COLO668 (cell line): ENCODE measurements around the gene C7orf57.
A peak's percentile ranks its signal among the peaks of the same experiment; 100 is the strongest.
"Not testable (repeated sequence)": the region's sequence is repeated elsewhere in the genome, so short reads cannot be mapped to it uniquely, and the experiment has no call there.

ENCODE experiments used
- DNase-seq: peaks from one replicate; lab custom pipeline; 2025; ENCODE audit not compliant: unreplicated experiment; lab: John Stamatoyannopoulos, UW

Gene C7orf57

DNA sequence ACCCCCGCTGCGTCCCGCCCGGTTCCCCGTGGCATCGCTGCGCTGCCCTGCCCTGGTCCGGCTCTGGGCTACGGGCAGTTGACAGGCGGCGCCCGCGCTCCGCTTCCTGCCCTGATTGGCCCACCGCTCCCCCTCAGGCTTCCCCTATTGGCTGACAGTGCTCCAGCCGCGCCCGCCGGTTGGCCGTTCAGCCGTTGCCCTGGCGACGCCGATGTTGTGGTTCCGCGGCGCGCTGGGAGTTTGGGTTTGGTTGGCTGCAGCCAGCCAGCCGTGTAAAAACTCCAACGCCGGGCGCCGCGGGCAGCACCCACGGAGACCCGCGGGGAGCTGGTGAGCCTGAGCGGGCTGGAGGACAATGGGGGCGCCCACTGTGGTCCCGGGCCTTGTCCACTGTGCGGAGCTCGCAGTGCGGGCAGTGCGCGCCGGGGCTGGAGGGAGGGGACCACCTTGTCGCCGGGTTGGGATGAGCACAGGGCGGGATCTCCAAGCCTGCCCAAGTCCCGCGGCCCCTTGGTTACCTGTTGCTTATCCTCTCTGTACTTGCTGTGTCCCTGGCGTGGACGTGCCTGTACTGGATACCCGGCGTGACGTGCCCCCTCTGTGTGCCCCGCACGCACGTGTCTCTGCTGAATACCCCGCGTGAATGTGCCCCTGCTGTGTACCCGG is at the start of gene C7orf57:
C7orf57 (plus strand) TSS at position 243 of the 666 bp plus-strand sequence. CDS start 766 bp downstream, outside the sequence.
- DNase-seq: peak; percentile 98

DNA sequence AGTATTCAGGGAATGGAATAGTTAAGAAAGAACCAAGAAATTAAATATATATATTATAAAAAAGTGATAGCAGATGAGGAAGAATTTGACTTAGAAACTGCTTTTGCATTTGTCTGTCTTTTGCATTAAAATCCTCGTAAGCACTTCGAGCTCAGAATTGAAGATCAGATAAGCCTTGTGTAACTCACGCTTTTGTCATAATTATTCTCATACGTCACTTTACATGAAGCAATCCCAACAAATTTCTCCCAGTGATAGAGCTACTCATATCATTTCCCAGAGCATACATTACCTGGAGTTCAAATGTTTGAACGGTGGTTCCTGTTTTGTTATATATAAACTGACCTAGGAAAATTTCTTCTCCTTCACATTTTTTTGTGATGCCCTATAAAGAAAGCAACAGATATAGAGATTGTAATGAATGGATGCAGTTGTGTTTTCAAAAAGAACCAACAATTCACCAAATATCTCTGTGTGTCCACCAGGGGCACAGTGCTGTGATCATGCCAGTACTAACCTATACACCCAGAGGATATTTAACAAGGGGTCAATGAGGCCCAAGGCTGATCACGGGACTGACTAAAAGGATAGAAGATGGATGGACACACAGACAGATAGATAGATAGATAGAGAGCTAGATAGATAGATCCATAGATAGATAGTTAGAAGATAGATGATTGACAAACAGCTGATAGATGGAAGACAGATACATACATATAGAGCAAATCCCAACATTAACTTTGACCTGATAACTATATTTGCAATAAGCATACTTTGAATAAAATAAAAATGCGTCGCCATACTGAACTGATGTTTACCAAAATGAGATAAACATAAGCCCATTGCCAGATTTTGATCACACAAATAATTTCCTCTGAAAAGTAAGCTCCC is 46.6 kb upstream of the C7orf57 start:
- no peak for DNase-seq

DNA sequence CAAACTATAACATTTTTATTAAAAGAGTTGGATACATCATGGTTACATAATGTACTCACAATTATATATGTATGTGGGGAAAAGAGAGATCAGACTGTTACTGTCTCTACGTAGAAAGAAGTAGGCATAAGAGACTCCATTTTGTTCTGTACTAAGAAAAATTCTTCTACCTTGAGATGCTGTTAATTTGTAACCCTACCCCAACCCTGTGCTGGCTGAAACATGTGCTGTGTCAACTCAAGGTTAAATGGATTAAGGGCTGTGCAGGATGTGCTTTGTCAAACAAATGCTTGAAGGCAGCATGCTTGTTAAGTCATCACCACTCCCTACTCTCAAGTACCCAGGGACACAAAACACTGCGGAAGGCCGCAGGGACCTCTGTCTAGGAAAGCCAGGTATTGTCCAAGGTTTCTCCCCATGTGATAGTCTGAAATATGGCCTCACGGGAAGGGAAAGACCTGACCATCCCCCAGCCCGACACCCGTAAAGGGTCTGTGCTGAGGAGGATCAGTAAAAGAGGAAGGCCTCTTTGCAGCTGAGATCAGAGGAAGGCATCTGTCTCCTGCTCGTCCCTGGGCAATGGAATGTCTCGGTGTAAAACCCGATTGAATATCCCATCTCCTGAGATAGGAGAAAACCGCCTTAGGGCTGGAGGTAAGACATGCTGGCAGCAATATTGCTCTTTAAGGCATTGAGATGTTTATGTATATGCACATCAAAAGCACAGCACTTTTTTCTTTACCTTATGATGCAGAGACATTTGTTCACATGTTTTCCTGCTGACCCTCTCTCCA is 45.5 kb upstream of the C7orf57 start:
- not testable (repeated sequence) for DNase-seq

DNA sequence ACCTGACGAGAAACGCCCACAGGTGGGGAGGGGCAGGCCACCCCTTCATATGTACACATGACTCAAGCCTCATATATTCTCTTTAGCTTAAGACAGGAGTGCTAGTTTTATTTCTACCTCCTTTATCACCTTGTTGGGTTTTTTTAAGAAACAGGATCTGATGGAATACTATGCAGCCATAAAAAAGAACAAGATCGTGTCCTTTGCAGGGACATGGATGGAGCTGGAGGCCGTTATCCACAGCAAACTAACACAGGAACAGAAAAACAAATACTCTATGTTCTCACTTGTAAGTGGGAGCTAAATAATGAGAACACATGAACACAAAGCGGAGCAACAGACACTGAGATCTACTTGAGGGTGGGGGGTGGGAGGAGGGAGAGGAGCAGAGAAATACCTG is 44.8 kb upstream of the C7orf57 start:
- no peak for DNase-seq

DNA sequence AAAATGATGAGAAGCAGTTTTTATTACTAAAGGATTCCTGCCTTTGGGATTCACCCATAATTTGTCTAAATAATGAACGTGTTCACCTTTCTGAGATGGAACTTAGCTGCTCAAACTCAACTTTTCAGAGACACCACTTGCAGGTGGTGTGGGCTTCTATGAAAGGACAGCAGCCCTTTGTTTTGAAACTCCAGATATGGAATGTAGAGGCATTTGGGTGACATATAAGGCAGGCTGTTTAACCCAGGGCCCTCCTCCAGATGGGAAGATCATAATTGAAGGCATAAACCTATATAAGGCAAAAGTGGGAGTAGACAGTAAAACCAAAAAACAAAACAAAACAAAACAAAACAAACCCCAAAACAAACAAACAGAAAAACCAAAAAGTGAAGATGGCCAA is 44.1 kb upstream of the C7orf57 start:
- no peak for DNase-seq

DNA sequence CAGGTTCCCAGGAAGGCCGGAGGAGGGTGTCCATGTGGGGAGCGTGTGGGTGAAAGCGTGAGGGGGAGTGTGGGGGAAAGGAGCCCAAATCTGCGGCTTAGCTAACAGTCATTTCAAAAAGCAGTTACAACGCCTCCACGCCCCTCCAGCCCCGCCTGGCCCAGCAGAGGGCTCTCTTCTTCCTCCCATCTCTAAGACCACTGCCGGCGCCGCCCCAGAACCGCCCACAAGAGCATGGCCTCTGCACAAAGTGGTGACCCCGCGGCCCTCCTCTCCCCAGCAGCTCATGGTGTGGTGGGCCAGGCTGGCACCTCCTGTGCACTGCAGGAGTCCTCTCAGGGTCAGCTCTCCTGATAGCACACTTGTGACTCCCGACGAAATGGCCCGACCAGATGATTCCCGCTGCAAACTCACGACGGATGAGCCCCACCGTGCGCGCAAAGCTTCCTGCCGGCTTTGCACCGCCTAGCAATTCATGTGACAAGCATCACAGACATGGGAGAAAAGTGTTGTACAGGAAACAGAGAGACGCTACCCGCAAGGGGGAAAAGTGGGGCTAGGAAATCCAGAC is 43.5 kb upstream of the C7orf57 start:
- peak; percentile 91 for DNase-seq

DNA sequence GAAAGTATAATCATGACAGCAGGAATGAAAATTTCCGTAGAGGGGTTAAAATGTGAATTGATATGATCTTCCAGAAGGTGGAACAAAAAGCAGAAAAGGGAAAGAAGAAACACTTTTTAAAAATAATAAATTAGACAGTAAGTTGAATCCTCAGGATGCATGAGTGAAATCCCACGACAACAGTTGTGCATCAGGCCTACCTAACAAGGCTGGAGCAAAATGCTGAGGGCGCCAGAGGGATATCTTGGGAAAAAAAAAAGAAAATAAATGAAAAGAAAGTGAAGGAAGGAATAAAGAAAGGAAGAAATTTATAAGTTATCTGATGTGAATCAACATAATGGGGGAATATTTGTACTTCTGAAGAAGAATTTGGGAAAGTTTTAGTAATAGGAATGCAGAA is 42.9 kb upstream of the C7orf57 start:
- DNase-seq: no peak

DNA sequence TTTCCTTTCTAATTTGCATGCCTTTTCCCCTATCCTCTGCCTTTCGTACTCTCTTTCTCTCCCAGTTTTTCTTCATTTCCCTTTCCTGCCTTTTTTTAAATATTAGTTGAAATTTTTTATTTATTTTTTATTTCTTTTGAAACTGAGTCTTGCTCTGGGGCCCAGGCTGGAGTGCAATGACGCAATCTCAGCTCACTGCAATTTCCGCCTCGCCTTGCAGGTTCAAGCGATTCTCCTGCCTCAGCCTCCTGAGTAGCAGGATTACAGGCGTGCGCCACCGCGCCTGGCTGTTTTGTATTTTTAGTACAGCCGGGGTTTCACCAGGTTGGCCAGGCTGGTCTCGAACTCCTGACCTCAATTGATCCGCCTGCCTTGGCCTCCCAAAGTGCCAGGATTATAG is 35.9 kb upstream of the C7orf57 start:
- no peak for DNase-seq

DNA sequence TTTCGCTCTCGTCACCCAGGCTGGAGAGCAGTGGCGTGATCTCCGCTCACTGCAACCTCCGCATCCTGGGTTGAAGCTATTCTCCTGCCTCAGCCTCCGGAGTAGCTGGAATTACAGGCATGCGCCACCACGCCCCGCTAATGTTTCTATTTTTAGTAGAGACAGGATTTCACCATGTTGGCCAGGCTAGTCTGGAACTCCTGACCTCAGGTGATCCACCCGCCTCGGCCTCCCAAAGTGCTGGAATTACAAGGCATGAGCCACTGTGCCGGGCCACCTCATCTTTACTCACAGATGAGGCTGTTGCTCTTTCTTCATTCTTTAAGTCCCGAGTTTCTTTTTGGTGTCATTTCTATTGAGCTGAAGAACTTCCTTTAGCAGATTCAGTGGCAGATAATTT is 35.2 kb upstream of the C7orf57 start:
- not testable (repeated sequence) for DNase-seq

DNA sequence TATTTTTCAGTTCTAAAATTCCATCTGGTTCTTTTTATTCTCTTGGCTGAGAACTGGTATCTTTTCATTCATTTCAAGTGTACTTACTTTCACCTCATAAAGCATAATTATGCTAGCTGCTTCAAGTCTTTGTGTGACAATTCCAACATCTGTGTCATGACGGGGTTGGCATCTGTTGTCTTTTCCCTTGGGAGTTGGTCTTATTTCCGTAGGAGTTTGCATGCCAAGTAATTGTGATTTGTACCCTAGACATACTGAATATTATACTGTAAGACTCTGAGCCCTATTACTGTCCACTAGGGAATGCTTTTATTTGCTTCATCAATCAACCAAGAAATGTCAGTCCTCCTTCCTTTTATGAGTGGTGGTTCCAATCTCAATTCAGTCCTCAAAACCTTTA is 31.3 kb upstream of the C7orf57 start:
- no peak for DNase-seq

DNA sequence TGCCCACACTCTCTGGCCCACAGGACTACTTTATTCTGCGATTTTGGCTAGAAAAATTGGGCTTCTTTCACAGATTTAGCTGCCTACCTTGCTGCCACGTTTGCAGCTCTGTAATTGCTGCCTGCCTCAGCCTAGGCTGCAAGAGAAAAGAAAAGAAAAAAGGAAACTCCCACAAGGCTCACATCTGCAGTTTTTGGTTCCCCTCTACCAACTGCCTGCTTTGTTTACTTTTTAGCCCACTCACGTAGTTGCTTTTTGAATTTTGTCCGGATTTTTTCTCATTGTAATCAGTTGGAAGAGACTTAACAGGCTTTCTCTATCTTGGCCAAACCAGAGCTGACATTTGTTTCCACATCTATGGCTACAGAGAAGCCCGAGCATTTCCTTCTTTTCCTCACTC is 30.7 kb upstream of the C7orf57 start:
- no peak for DNase-seq

DNA sequence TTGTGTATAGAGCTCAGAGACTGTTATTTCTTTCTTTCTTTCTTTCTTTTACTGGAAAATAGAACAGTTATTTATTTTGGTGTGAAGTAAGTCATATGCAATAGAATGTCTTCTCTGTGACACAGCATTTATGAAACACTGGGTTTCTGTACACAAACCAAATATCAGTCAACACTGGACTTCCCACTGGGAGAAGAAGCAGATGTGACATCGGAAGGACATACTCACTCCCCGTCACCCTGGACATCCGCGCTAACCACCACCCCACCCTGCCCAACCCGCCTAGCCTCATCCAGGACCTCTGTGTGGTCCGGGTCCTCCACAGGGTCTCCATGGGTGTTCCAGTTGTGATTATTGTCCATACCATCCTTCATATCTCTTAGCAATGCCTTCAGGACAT is 28.5 kb upstream of the C7orf57 start:
- no peak for DNase-seq

DNA sequence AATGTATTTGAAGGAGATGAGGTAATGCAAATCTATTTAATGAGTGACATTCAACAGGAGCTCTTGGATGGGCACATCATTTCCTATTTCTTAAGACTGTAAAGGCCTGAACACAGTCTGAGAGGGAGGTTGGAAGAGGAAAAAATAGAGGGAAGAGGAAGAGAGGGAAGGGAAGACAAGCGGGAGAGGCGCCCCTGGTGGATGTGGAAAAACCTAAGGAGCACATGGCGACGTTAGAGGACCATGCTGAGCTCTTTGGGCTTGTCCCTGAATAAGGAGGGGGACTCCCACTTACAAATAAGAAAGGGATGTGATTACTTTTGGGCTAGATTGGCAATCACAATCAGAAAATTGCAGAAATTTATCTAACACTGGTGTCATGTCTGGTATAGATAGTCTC is 26.1 kb upstream of the C7orf57 start:
- DNase-seq: no peak

DNA sequence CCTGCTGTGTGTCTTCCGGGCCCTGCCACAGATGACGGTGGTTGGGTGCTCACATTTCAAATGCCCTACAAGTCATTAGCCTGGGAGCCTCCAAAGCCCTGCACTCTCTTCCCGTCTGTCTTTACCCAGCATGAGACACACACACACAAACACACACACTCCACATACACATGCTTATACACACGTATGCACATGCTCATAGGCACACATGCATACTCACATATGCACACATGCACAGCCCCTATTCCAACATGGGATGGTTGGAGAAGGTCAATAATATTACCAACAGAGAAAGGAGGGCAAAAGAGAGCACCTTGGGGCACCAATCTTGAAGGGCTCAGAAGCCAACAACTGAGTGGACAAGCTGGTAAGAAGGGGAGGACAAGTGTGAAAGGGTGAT is 25.4 kb upstream of the C7orf57 start:
- DNase-seq: no peak

DNA sequence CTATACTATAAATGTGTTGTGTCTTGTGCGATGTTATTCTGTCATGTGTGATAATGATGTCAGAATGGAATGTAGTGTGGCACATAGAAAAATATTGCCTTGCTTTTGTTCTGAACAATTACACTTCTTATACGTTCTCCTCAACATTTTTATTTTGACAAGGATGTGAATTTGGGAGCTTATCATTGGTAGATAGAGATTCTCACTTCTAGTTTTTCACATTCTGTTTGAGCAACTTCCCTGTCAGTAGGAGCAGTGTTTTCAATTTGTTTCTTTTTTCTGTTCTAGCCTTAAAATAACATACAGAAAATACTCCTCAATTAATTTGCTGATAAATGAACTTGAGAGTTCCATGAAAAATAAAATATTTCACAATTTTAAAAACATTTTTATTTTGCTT is 24.0 kb upstream of the C7orf57 start:
- no peak for DNase-seq

DNA sequence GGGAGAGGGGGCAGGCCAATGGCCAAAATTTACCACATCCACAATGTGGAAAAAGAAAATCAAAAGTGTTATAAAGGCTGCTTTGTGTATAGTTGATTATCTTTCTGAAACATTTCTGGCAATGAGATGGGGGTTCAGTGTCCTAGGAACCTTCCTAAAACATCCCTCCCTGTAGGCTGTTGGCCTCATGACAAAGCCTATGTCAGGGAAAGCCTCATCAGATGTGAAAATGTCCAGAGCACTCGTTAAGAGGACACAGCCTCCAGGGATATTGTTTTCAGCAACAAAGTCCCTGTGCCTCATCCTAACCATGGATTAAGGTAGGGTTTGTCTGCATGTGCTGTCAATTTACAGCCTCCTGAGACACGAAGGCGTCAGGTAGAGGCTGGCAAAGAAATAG is 23.4 kb upstream of the C7orf57 start:
- no peak for DNase-seq

DNA sequence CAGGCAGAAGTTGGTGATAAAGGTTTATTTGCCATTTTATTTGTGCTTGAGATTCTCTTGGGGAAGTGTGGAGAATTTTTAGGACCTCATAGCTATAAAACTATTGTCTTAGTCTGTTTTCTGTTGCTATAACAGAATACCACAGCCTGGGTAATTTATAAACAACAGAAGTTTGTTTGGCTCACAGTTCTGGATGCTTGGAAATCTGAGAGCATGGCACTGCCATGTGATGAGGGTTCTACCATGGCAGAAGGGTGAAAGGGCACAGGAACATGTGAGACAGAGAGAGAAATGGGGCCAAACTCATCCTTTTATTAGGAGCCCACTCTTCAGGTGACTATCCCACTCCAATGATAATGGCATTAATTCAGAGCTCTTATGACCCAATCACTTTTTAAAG is 18.7 kb upstream of the C7orf57 start:
- no peak for DNase-seq

DNA sequence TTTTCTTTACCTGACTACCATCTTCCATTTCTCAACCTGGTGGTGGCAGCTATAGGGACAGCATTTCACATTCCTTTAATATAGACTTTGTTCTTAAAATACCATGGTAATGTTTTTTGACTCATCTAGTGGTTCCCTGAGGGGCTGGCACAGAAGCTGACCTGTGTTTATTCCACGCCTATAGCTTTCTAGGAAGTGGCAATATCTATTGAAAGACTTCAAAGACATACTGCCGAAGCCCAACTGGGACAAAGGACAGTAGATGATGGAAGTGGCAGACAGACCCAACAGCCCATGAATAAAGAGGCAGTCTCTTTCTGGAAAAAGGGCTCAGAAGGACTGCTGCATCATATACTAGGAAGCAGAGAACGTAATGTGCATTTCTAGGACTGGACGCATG is 17.7 kb upstream of the C7orf57 start:
- no peak for DNase-seq

DNA sequence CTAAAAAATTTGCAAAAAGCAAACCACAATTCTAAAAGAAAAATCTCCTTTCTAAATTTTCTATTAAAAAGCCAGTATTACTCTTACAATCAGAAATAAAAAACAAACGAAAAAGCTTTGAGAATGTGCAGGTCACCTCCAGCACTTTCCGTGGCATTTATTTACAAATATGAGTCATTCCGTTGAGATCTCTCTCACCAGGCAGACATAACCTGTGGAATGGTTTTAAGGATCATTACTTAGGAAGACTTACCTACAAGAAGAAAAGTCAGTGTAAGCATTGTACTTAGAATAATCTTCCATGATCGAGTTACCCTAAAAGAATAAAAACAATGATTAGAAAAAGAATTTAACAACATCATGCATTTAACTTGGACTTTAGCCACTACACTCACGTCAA is 9.7 kb upstream of the C7orf57 start:
- no peak for DNase-seq

DNA sequence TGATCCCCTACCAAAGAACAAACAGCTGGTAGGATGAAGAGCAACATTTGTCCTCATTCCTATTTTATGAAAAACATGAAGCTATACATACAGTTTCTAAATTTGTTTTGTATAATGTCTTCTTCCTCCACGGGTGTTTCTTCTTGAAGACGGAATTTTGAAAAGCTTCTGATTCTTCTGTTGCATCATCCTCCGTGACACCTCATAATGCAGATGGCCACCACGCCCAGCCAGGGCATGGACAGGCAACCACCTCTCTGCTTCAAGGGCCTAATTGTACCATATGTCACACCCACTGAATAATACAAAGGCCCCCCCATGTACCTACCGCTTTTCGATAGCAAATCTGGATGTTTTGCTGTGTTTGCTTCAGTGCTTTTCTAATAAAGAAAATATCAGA is 6.4 kb upstream of the C7orf57 start, which contains the start of gene SUN3:
SUN3 (minus strand) TSS at position 170 of the 400 bp plus-strand sequence; CDS start at position 1, 169 bp downstream.
- no peak for DNase-seq

DNA sequence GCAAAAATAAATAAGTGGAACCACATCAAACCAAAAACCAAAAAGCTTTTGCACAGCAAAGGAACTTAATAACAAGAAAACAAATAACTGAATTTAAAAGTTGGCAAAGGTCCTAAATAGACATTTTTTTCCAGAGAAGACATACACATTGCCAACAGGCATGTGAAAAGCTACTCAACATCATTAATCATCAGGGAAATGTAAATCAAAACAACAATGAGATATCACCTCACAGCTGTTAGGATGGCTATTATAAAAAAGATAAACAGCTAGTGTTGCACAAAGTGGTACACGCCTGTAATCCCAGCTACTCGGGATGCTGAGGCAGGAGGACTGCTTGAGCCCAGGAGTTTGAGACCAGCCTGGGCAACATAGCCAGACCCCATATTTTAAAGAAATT is 4.2 kb upstream of the C7orf57 start:
- no peak for DNase-seq
